NCI-H226 (cell line): ENCODE results near the gene PCGF3.
"Not testable (repeated sequence)": the region's sequence is repeated elsewhere in the genome, so short reads cannot be mapped to it uniquely, and the experiment has no call there.

Experiments used
- DNase-seq: peaks from one replicate; pipeline ENCODE4 v3.0.0-alpha.2; 2015

Gene PCGF3

GRCh38 chr4:683247-683897 is 22.3 kb upstream of the PCGF3 start:
- DNase-seq: no peak

GRCh38 chr4:683982-684622 is 21.5 kb upstream of the PCGF3 start:
- peak; percentile 43 for DNase-seq

GRCh38 chr4:684623-685327 is 20.9 kb upstream of the PCGF3 start:
- DNase-seq: no peak

GRCh38 chr4:685679-686412 is 19.8 kb upstream of the PCGF3 start:
- DNase-seq: no peak

- DNase-seq: no peak
Measured at GRCh38 chr4:686413-687040, 19.1 kb upstream of the PCGF3 start.

GRCh38 chr4:687048-687970 is 18.3 kb upstream of the PCGF3 start:
- DNase-seq: peak; percentile 82

GRCh38 chr4:687971-688853 is 17.4 kb upstream of the PCGF3 start:
- no peak for DNase-seq

GRCh38 chr4:688854-689681 is 16.6 kb upstream of the PCGF3 start, which contains the start of gene SLC49A3:
SLC49A3 (minus strand) TSS chr4:689151; CDS start chr4:689127, 24 bp downstream.
- no peak for DNase-seq

- no peak for DNase-seq
Measured at GRCh38 chr4:689723-690122, 15.9 kb upstream of the PCGF3 start.

GRCh38 chr4:692771-693554 is 12.7 kb upstream of the PCGF3 start:
- DNase-seq: no peak

GRCh38 chr4:694341-694940 is 11.2 kb upstream of the PCGF3 start:
- not testable (repeated sequence) for DNase-seq

- no peak for DNase-seq
Measured at GRCh38 chr4:699816-700580, 5.6 kb upstream of the PCGF3 start.

- no peak for DNase-seq
Measured at GRCh38 chr4:700587-701264, 4.9 kb upstream of the PCGF3 start.

GRCh38 chr4:702618-703048 is 3.0 kb upstream of the PCGF3 start:
- DNase-seq: no peak

- no peak for DNase-seq
Measured at GRCh38 chr4:703336-704197, 2.1 kb upstream of the PCGF3 start.
